MCF 10A (cell line): Measurements from ENCODE around the gene TUBB3. TPM values are rescaled to one million over a fixed set of nuclear protein-coding genes. Genes with fewer than 3 reads are reported as not detected.

Experiments used
- BruUV-seq: library from RNA; stranded (reverse); fragments of 400-500 nt; replicated peaks from 2 replicates; lab custom pipeline; 2021; lab: Mats Ljungman, UMichigan
- CTCF ChIA-PET: fragments of 300-600 bp; sonication (Branson Sonifier 250); formaldehyde crosslinking; extraction: SDS; loops from one replicate; lab custom pipeline; 2021; ENCODE audit warnings: antibody characterized with exemption, inconsistent platforms; lab: Yijun Ruan, JAX
- POLR2A ChIA-PET: fragments of 300-600, 350-650 bp; sonication (Branson Sonifier 250); formaldehyde crosslinking; extraction: SDS; loops from one replicate; lab custom pipeline; 2020; ENCODE audit warnings: antibody characterized with exemption, inconsistent platforms; lab: Yijun Ruan, JAX
- DNase-seq: peaks from one replicate; pipeline ENCODE4 v3.0.0-alpha.2; 2018; ENCODE audit not compliant: unreplicated experiment
- H3K27ac Mint-ChIP-seq: one replicate; pipeline ENCODE4 v1.8.0; 2022; ENCODE audit warnings: mild to moderate bottlenecking, low read depth, mixed read lengths; ENCODE audit not compliant: unreplicated experiment
- H3K27me3 Mint-ChIP-seq: one replicate; pipeline ENCODE4 v1.8.0; 2022; ENCODE audit warnings: mixed read lengths; ENCODE audit not compliant: insufficient read depth, unreplicated experiment
- H3K36me3 Mint-ChIP-seq: one replicate; pipeline ENCODE4 v1.8.0; 2022; ENCODE audit warnings: mild to moderate bottlenecking, moderate library complexity, mixed read lengths; ENCODE audit not compliant: insufficient read depth, unreplicated experiment
- H3K4me1 Mint-ChIP-seq: one replicate; pipeline ENCODE4 v1.8.0; 2022; ENCODE audit warnings: mixed read lengths; ENCODE audit not compliant: insufficient read depth, unreplicated experiment
- H3K4me3 Mint-ChIP-seq: one replicate; pipeline ENCODE4 v1.8.0; 2022; ENCODE audit warnings: mild to moderate bottlenecking, moderate library complexity, mixed read lengths; ENCODE audit not compliant: unreplicated experiment
- H3K9me3 Mint-ChIP-seq: one replicate; pipeline ENCODE4 v1.8.0; 2022; ENCODE audit warnings: mixed read lengths; ENCODE audit not compliant: unreplicated experiment
- intact Hi-C: fragments of 100-400 bp; cut with micrococcal nuclease; formaldehyde crosslinking; loops from 2 replicates; pipeline ENCODE4 v1.14.1; 2022
- total RNA-seq: library from RNA; stranded (reverse); gene quantifications from 2 replicates; pipeline ENCODE4 v1.2.3, GENCODE V29; 2022
- TF ChIP-seq, protein P1 (sequence below): fragments of 200-600 bp; IDR thresholded peaks from one replicate; pipeline ENCODE4 v1.8.0; 2022; ENCODE audit warnings: antibody characterized with exemption, mild to moderate bottlenecking; ENCODE audit not compliant: unreplicated experiment

Gene TUBB3
- total RNA-seq, 1 experiment from 2014 or later, result 23.0 TPM

GRCh38 chr16:89915303-89916232 lies 7.6 kb upstream of the TUBB3 start:
- ChIA-PET CTCF (no interaction called here), POLR2A (interaction anchor here (1.0 kb wide), 1 partner anchor 43 kb away, joined by 3 read pairs; the partner anchor contains the start of gene TCF25)
- Mint-ChIP-seq H3K9me3 (no peaks in the 10 kb centered on the region), H3K27ac (no peak overlapping the region), H3K27me3 (no peaks in the 10 kb centered on the region), H3K36me3 (peaks cover 37% of the 10 kb centered on the region), H3K4me3 (no peak overlapping the region), H3K4me1 (peaks cover 17% of the 10 kb centered on the region)
- intact Hi-C loops, result no loop called here
- TF ChIP-seq, protein P1, sequence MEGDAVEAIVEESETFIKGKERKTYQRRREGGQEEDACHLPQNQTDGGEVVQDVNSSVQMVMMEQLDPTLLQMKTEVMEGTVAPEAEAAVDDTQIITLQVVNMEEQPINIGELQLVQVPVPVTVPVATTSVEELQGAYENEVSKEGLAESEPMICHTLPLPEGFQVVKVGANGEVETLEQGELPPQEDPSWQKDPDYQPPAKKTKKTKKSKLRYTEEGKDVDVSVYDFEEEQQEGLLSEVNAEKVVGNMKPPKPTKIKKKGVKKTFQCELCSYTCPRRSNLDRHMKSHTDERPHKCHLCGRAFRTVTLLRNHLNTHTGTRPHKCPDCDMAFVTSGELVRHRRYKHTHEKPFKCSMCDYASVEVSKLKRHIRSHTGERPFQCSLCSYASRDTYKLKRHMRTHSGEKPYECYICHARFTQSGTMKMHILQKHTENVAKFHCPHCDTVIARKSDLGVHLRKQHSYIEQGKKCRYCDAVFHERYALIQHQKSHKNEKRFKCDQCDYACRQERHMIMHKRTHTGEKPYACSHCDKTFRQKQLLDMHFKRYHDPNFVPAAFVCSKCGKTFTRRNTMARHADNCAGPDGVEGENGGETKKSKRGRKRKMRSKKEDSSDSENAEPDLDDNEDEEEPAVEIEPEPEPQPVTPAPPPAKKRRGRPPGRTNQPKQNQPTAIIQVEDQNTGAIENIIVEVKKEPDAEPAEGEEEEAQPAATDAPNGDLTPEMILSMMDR, result no peak
- DNase-seq, result no peak
- no TSS peak for BruUV-seq

DNA sequence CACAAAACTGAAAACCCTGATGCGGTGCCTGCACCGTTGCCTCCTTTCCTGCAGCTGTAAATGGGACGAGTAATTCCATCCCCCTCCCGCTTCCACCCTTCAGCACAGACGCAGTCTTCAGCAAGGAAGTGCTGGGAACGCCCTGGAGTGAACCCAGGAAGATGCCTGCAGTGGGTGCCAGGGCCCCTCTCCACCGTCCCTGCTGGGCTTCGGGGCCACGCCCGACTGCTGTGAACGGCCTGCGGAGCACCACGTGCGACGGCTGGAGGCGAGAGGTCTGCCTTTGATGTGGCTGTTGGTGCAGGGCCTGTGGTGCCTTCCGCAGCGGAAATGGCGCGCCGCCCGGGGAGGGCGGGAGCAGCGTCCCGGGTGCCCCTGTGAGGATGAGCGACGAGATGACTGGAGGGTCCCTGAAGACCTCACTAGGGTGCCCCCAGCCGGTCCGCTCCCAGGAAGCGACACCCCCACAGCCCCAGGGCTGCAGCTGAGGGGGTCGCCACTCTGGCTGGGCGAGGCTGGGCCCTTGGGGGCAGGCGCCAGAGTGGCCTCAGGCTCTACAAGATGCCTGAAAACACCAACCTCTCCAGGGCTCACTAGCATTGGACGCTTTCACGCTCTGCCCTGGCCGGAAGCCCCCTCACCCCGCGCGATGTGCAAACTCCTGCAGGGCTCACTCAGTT lies 5.2 kb upstream of the TUBB3 start:
- ChIA-PET POLR2A (interaction anchor here (0.6 to 1.1 kb wide), 3 partner anchors 9 to 56 kb away, joined by 3 to 5 read pairs (median 3); no protein-coding TSS in a partner anchor), CTCF (no interaction called here)
- peaks cover 17% of the 10 kb centered on the region for H3K4me1 Mint-ChIP-seq
- no peak overlapping the region for H3K27ac Mint-ChIP-seq
- H3K27me3 Mint-ChIP-seq, result no peaks in the 10 kb centered on the region
- peaks cover 18% of the 10 kb centered on the region for H3K36me3 Mint-ChIP-seq
- peak overlapping the region; percentile 57 for H3K4me3 Mint-ChIP-seq
- peak; percentile 85 for DNase-seq
- TF ChIP-seq, protein P1, result no peak
- intact Hi-C loops, result no loop called here
- H3K9me3 Mint-ChIP-seq, result no peaks in the 10 kb centered on the region
- BruUV-seq, result no TSS peak

- Mint-ChIP-seq H3K4me3 (peak within 1 kb of the TSS; percentile 57), H3K27ac (no peak within 1 kb of the TSS), H3K36me3 (peaks cover 18% of the 10 kb centered on the region), H3K9me3 (no peaks in the 10 kb centered on the region), H3K4me1 (peaks cover 17% of the 10 kb centered on the region), H3K27me3 (no peaks in the 10 kb centered on the region)
- CTCF ChIA-PET, result no interaction called here
- DNase-seq, result no peak
- no TSS peak for BruUV-seq
- intact Hi-C loops, result no loop called here
- POLR2A ChIA-PET, result interaction anchor here (1.0 to 1.1 kb wide), 2 partner anchors 10 to 55 kb away, joined by 3 to 5 read pairs; no protein-coding TSS in a partner anchor
- TF ChIP-seq, protein P1, result no peak
Measured at GRCh38 chr16:89918453-89919347, 4.4 kb upstream of the TUBB3 start, which contains the start of gene MC1R. Gene MC1R, plus strand, starts transcription at chr16:89918862. Its CDS starts 397 bp downstream, at chr16:89919259.
